H9 (cell line): ENCODE results near the gene BCKDHB. TPM values are rescaled to one million over a fixed set of nuclear protein-coding genes. Genes with fewer than 3 reads are reported as not detected.

Source experiments
- DNase-seq: peaks from one replicate; pipeline ENCODE4 v3.0.0-alpha.2; 2017
- H2AFZ ChIP-seq: one replicate; pipeline ENCODE4 v1.6.1; 2013; ENCODE audit warnings: mild to moderate bottlenecking, low read length, control low read depth, moderate library complexity
- H2AK5ac ChIP-seq: 2 replicates; pipeline ENCODE4 v1.6.1; 2013; ENCODE audit warnings: low read length, control low read depth, mixed read lengths; ENCODE audit not compliant: insufficient read length
- H2BK120ac ChIP-seq: one replicate; pipeline ENCODE4 v1.6.1; 2013; ENCODE audit warnings: low read depth, mild to moderate bottlenecking, low read length, control low read depth, inconsistent platforms; ENCODE audit not compliant: poor library complexity, severe bottlenecking
- H2BK12ac ChIP-seq: 2 replicates; pipeline ENCODE4 v1.6.1; 2013; ENCODE audit warnings: low read length, control low read depth, mixed read lengths, low read depth; ENCODE audit not compliant: insufficient read length
- H2BK15ac ChIP-seq: 2 replicates; pipeline ENCODE4 v1.6.1; 2013; ENCODE audit warnings: low read depth, low read length, control low read depth
- H2BK20ac ChIP-seq: one replicate; pipeline ENCODE4 v1.6.1; 2013; ENCODE audit warnings: low read depth, mild to moderate bottlenecking, low read length, control low read depth, inconsistent platforms; ENCODE audit not compliant: poor library complexity, severe bottlenecking
- H2BK5ac ChIP-seq: 2 replicates; pipeline ENCODE4 v1.6.1; 2013; ENCODE audit warnings: low read length, control low read depth, mixed read lengths; ENCODE audit not compliant: insufficient read length
- H3K14ac ChIP-seq: 2 replicates; pipeline ENCODE4 v1.6.1; 2013; ENCODE audit warnings: low read length, control low read depth; ENCODE audit not compliant: insufficient read depth
- H3K18ac ChIP-seq: 2 replicates; pipeline ENCODE4 v1.6.1; 2013; ENCODE audit warnings: low read depth, mild to moderate bottlenecking, mixed read lengths, low read length, control low read depth; ENCODE audit not compliant: insufficient read length
- H3K23ac ChIP-seq: 2 replicates; pipeline ENCODE4 v1.6.1; 2013; ENCODE audit warnings: low read length, control low read depth, mixed read lengths, low read depth; ENCODE audit not compliant: insufficient read length
- H3K23me2 ChIP-seq: 2 replicates; pipeline ENCODE4 v1.6.1; 2013; ENCODE audit warnings: low read depth, mild to moderate bottlenecking, mixed read lengths, low read length, control low read depth; ENCODE audit not compliant: insufficient read length, poor library complexity, severe bottlenecking
- H3K27ac ChIP-seq: 2 replicates; pipeline ENCODE4 v1.5.1; 2013; ENCODE audit warnings: low read length, control low read depth, mixed read lengths, low read depth; ENCODE audit not compliant: insufficient read length
- H3K27me3 ChIP-seq: 2 replicates; pipeline ENCODE4 v1.6.1; 2013; ENCODE audit warnings: low read length, control low read depth, inconsistent platforms; ENCODE audit not compliant: insufficient read depth
- H3K4ac ChIP-seq: 2 replicates; pipeline ENCODE4 v1.6.1; 2013; ENCODE audit warnings: low read depth, mild to moderate bottlenecking, control low read depth, inconsistent platforms, low read length, moderate library complexity
- H3K4me1 ChIP-seq: 2 replicates; pipeline ENCODE4 v1.6.1; 2013; ENCODE audit warnings: low read length, control low read depth, inconsistent platforms; ENCODE audit not compliant: insufficient read depth
- H3K4me2 ChIP-seq: 2 replicates; pipeline ENCODE4 v1.6.1; 2013; ENCODE audit warnings: low read length, control low read depth, mixed read lengths; ENCODE audit not compliant: insufficient read length, insufficient read depth
- H3K56ac ChIP-seq: 2 replicates; pipeline ENCODE4 v1.6.1; 2013; ENCODE audit warnings: low read depth, mild to moderate bottlenecking, mixed read lengths, low read length, control low read depth; ENCODE audit not compliant: insufficient read length
- H3K79me1 ChIP-seq: 2 replicates; pipeline ENCODE4 v1.6.1; 2013; ENCODE audit warnings: low read depth, mild to moderate bottlenecking, moderate library complexity, low read length, control low read depth, inconsistent platforms; ENCODE audit not compliant: insufficient read depth, poor library complexity, severe bottlenecking
- H3K79me2 ChIP-seq: 2 replicates; pipeline ENCODE4 v1.6.1; 2013; ENCODE audit warnings: low read length, control low read depth, inconsistent platforms; ENCODE audit not compliant: insufficient read depth
- H3K9ac ChIP-seq: 2 replicates; pipeline ENCODE4 v1.6.1; 2013; ENCODE audit warnings: low read length, control low read depth, mixed read lengths; ENCODE audit not compliant: insufficient read length; ENCODE audit errors: extremely low read depth
- H3K9me3 ChIP-seq: one replicate; pipeline ENCODE4 v1.6.1; 2013; ENCODE audit warnings: low read depth, low read length, inconsistent platforms; ENCODE audit not compliant: control insufficient read depth
- H3T11ph ChIP-seq: one replicate; pipeline ENCODE4 v1.6.1; 2013; ENCODE audit warnings: mild to moderate bottlenecking, low read length, control low read depth, inconsistent platforms
- H4K20me1 ChIP-seq: one replicate; pipeline ENCODE4 v1.6.1; 2013; ENCODE audit not compliant: control insufficient read depth, insufficient read length, insufficient read depth
- H4K5ac ChIP-seq: 2 replicates; pipeline ENCODE4 v1.6.1; 2013; ENCODE audit warnings: low read depth, mild to moderate bottlenecking, mixed read lengths, low read length, control low read depth; ENCODE audit not compliant: insufficient read length
- H4K8ac ChIP-seq: replicated peaks from 2 replicates; pipeline ENCODE4 v1.6.1; 2013; ENCODE audit warnings: low read length, control low read depth, mixed read lengths, low read depth; ENCODE audit not compliant: insufficient read length
- H4K91ac ChIP-seq: 2 replicates; pipeline ENCODE4 v1.6.1; 2013; ENCODE audit warnings: low read depth, mild to moderate bottlenecking, moderate library complexity, mixed read lengths, low read length, control low read depth; ENCODE audit not compliant: insufficient read length
- H3K27ac Mint-ChIP-seq, 3 experiments: 2 replicates in 2 of 3; 3 replicates in 1 of 3; pipeline ENCODE4 v1.8.0; 2020 to 2021; ENCODE audit warnings: mixed read lengths in 3 of 3, mild to moderate bottlenecking in 1 of 3, moderate library complexity in 1 of 3
- H3K27me3 Mint-ChIP-seq: 2 replicates; pipeline ENCODE4 v1.8.0; 2021; ENCODE audit warnings: low read depth, mild to moderate bottlenecking, moderate library complexity, mixed read lengths
- H3K36me3 Mint-ChIP-seq, 3 experiments: 2 replicates in 2 of 3; 3 replicates in 1 of 3; pipeline ENCODE4 v1.8.0; 2020 to 2021; ENCODE audit warnings: low read depth in 3 of 3, mixed read lengths in 3 of 3; ENCODE audit not compliant: insufficient read depth in 1 of 3
- H3K4me1 Mint-ChIP-seq, 2 experiments: 2 replicates each; pipeline ENCODE4 v1.8.0; 2020; ENCODE audit warnings: mixed read lengths in 2 of 2
- H3K4me3 Mint-ChIP-seq, 2 experiments: 2 replicates in 1 of 2; 3 replicates in 1 of 2; pipeline ENCODE4 v1.8.0; 2020 to 2021; ENCODE audit warnings: mild to moderate bottlenecking in 2 of 2, mixed read lengths in 2 of 2, moderate library complexity in 1 of 2
- H3K9me3 Mint-ChIP-seq, 2 experiments: 2 replicates in 1 of 2; 3 replicates in 1 of 2; pipeline ENCODE4 v1.8.0; 2020; ENCODE audit warnings: mild to moderate bottlenecking in 2 of 2, mixed read lengths in 2 of 2, moderate library complexity in 1 of 2
- WGBS: extraction: QIAGEN DNeasy Blood & Tissue Kit; methylation state at CpG from one replicate; pipeline ENCODE4 v1.1.7; 2013; ENCODE audit warnings: missing lambda C conversion rate, low lambda C conversion rate, mixed read lengths; ENCODE audit not compliant: insufficient read length; ENCODE audit errors: extremely low coverage; 5-methylcytosine and 5-hydroxymethylcytosine counted together
- total RNA-seq: library from RNA; stranded (reverse); gene quantifications from 2 replicates; pipeline ENCODE4 v1.2.1, GENCODE V29; 2021
- TF ChIP-seq, protein P1 (sequence below): fragments of 200-600 bp; sonication (generic); conservative IDR thresholded peaks from 3 replicates; pipeline ENCODE4 v1.8.0; 2021; ENCODE audit warnings: antibody characterized with exemption, mild to moderate bottlenecking

BCKDHB gene
- total RNA-seq, 1 experiment from 2014 or later: 26.6 TPM

- Histone ChIP-seq H3K4me1 (no peaks in the 10 kb centered on the region), H3K4ac (no peak overlapping the region), H3K79me1 (no peaks in the 10 kb centered on the region), H3K9ac (no peak overlapping the region), H3K23me2 (no peaks in the 10 kb centered on the region), H2AFZ (no peak overlapping the region), H3K27ac (no peak overlapping the region), H2BK12ac (no peak overlapping the region), H3K9me3 (no peaks in the 10 kb centered on the region), H2BK15ac (no peak overlapping the region), H4K8ac (no peak overlapping the region), H2BK120ac (no peak overlapping the region), H2AK5ac (no peak overlapping the region), H3K56ac (no peak overlapping the region), H3K4me2 (no peak overlapping the region), H3K23ac (no peak overlapping the region), H4K91ac (no peak overlapping the region), H2BK20ac (no peak overlapping the region), H3K79me2 (no peaks in the 10 kb centered on the region), H3K18ac (no peak overlapping the region), H4K20me1 (no peaks in the 10 kb centered on the region), H3K14ac (no peak overlapping the region), H4K5ac (no peak overlapping the region), H3K27me3 (no peaks in the 10 kb centered on the region), H2BK5ac (no peak overlapping the region), H3T11ph (no peak overlapping the region)
- TF ChIP-seq, protein P1, sequence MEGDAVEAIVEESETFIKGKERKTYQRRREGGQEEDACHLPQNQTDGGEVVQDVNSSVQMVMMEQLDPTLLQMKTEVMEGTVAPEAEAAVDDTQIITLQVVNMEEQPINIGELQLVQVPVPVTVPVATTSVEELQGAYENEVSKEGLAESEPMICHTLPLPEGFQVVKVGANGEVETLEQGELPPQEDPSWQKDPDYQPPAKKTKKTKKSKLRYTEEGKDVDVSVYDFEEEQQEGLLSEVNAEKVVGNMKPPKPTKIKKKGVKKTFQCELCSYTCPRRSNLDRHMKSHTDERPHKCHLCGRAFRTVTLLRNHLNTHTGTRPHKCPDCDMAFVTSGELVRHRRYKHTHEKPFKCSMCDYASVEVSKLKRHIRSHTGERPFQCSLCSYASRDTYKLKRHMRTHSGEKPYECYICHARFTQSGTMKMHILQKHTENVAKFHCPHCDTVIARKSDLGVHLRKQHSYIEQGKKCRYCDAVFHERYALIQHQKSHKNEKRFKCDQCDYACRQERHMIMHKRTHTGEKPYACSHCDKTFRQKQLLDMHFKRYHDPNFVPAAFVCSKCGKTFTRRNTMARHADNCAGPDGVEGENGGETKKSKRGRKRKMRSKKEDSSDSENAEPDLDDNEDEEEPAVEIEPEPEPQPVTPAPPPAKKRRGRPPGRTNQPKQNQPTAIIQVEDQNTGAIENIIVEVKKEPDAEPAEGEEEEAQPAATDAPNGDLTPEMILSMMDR: no peak
- H3K9me3 Mint-ChIP-seq: no peaks in the 10 kb centered on the region
- no peaks in the 10 kb centered on the region for H3K27me3 Mint-ChIP-seq
- no peaks in the 10 kb centered on the region for H3K4me1 Mint-ChIP-seq
- WGBS: no CpG with 5 or more reads among the region's 2 CpGs
- H3K36me3 Mint-ChIP-seq: no peaks in the 10 kb centered on the region
- no peak overlapping the region for H3K27ac Mint-ChIP-seq
- no peak overlapping the region for H3K4me3 Mint-ChIP-seq
- DNase-seq: no peak
These were observed 241.8 kb downstream of the BCKDHB start for GRCh38 chr6:80348263-80348662.
